ENCODE results near the gene FHOD3.

FHOD3 gene

GRCh38 chr18:36525913-36526312 lies 228.4 kb downstream of the FHOD3 start:
- no peak for DNase-seq (ENCODE audit: low read depth)
- TF ChIP-seq MAX (IDR thresholded peaks at IDR 0.05; ENCODE audit: low read depth, low read length) = no peak
- no peak for TF ChIP-seq POLR2A (IDR thresholded peaks at IDR 0.05; ENCODE audit: extremely low read depth, insufficient read length)
- no peak for TF ChIP-seq MYC (IDR thresholded peaks at IDR 0.05; ENCODE audit: low read depth, low read length)
- no peak for TF ChIP-seq CTCF (IDR thresholded peaks at IDR 0.05; ENCODE audit: low read depth, low read length)
- H3K4me3 ChIP-seq (ENCODE audit: low read depth, low read length) = no peak overlapping the region

- no peak for DNase-seq (ENCODE audit: low read depth)
- H3K4me3 ChIP-seq (ENCODE audit: low read depth, low read length) = no peak overlapping the region
- TF ChIP-seq MAX (IDR thresholded peaks at IDR 0.05; ENCODE audit: low read depth, low read length) = no peak
- no peak for TF ChIP-seq CTCF (IDR thresholded peaks at IDR 0.05; ENCODE audit: low read depth, low read length)
- TF ChIP-seq MYC (IDR thresholded peaks at IDR 0.05; ENCODE audit: low read depth, low read length) = no peak
These were observed 229.1 kb downstream of the FHOD3 start for GRCh38 chr18:36526611-36527010.

GRCh38 chr18:36527051-36527450 lies 229.5 kb downstream of the FHOD3 start:
- TF ChIP-seq MYC (IDR thresholded peaks at IDR 0.05; ENCODE audit: low read depth, low read length) (no peak), POLR2A (IDR thresholded peaks at IDR 0.05; ENCODE audit: extremely low read depth, insufficient read length) (no peak), MAX (IDR thresholded peaks at IDR 0.05; ENCODE audit: low read depth, low read length) (no peak), CTCF (IDR thresholded peaks at IDR 0.05; ENCODE audit: low read depth, low read length) (no peak)
- DNase-seq (ENCODE audit: low read depth) = no peak
- no peak overlapping the region for H3K4me3 ChIP-seq (ENCODE audit: low read depth, low read length)

GRCh38 chr18:36527740-36528455 lies 230.4 kb downstream of the FHOD3 start:
- no peak for TF ChIP-seq MAX (IDR thresholded peaks at IDR 0.05; ENCODE audit: low read depth, low read length)
- no peak for TF ChIP-seq MYC (IDR thresholded peaks at IDR 0.05; ENCODE audit: low read depth, low read length)
- no peak for TF ChIP-seq POLR2A (IDR thresholded peaks at IDR 0.05; ENCODE audit: extremely low read depth, insufficient read length)
- TF ChIP-seq CTCF (IDR thresholded peaks at IDR 0.05; ENCODE audit: low read depth, low read length) = no peak
- no peak for DNase-seq (ENCODE audit: low read depth)
- H3K4me3 ChIP-seq (ENCODE audit: low read depth, low read length) = no peak overlapping the region

- DNase-seq (ENCODE audit: low read depth) = no peak
- H3K4me3 ChIP-seq (ENCODE audit: low read depth, low read length) = no peak overlapping the region
- TF ChIP-seq POLR2A (IDR thresholded peaks at IDR 0.05; ENCODE audit: extremely low read depth, insufficient read length) (no peak), CTCF (IDR thresholded peaks at IDR 0.05; ENCODE audit: low read depth, low read length) (no peak), MYC (IDR thresholded peaks at IDR 0.05; ENCODE audit: low read depth, low read length) (no peak), MAX (IDR thresholded peaks at IDR 0.05; ENCODE audit: low read depth, low read length) (no peak)
These were observed 232.2 kb downstream of the FHOD3 start for GRCh38 chr18:36529747-36530146.
